Transverse colon (tissue), 4 donors: Measurements from ENCODE around the gene GPN2.

ENCODE experiments used
- CTCF ChIP-seq, 5 experiments: fragments of 200-600 bp in 3 of 5; fragments of 450-650 bp in 2 of 5; sonication (generic) in 3 of 5; IDR thresholded peaks; 1 replicate in 2 of 5; 2 replicates in 3 of 5; pipeline ENCODE4 v1.5.1; 2016 to 2017; ENCODE audit warnings: antibody characterized with exemption in 5 of 5, inconsistent platforms in 3 of 5, mild to moderate bottlenecking in 2 of 5, moderate library complexity in 1 of 5
- POLR2A ChIP-seq: fragments of 450-650 bp; IDR thresholded peaks from one replicate; pipeline ENCODE4 v1.6.1; 2016; ENCODE audit warnings: antibody characterized with exemption, mild to moderate bottlenecking, moderate library complexity
- POLR2AphosphoS5 ChIP-seq, 3 donors: sonication (generic); formaldehyde crosslinking; IDR thresholded peaks; one replicate each; pipeline ENCODE4 v1.6.1; 2016; ENCODE audit warnings: antibody characterized with exemption in 3 of 3

GRCh38 chr1:26858891-26859640, 31.0 kb downstream of the GPN2 start:
- TF ChIP-seq CTCF (IDR thresholded peaks at IDR 0.05) (no peak), POLR2A (no peak), POLR2AphosphoS5 (IDR thresholded peaks at IDR 0.05) (no peak)
